Gastroesophageal sphincter (tissue), 3 donors: ENCODE data around the gene LEMD1.

Experiments used
- EP300 ChIP-seq: sonication (generic); formaldehyde crosslinking; IDR thresholded peaks from one replicate; pipeline ENCODE4 v1.6.1; 2017; ENCODE audit warnings: antibody characterized with exemption, mild to moderate bottlenecking
- POLR2A ChIP-seq, 2 donors: fragments of 450-650 bp; IDR thresholded peaks; one replicate each; pipeline ENCODE4 v1.6.1; 2017; ENCODE audit warnings: antibody characterized with exemption in 2 of 2, mild to moderate bottlenecking in 2 of 2, moderate library complexity in 1 of 2
- TF ChIP-seq, protein P1 (sequence below), 4 experiments: fragments of 200-600 bp in 2 of 4; fragments of 450-650 bp in 2 of 4; sonication (generic) in 1 of 4; IDR thresholded peaks; one replicate each; pipeline ENCODE4 v1.5.1; 2017 to 2019; ENCODE audit warnings: antibody characterized with exemption in 4 of 4, mild to moderate bottlenecking in 2 of 4, moderate library complexity in 2 of 4

GRCh38 chr1:205355075-205355453 lies 66.8 kb downstream of the LEMD1 start:
- TF ChIP-seq, protein P1, sequence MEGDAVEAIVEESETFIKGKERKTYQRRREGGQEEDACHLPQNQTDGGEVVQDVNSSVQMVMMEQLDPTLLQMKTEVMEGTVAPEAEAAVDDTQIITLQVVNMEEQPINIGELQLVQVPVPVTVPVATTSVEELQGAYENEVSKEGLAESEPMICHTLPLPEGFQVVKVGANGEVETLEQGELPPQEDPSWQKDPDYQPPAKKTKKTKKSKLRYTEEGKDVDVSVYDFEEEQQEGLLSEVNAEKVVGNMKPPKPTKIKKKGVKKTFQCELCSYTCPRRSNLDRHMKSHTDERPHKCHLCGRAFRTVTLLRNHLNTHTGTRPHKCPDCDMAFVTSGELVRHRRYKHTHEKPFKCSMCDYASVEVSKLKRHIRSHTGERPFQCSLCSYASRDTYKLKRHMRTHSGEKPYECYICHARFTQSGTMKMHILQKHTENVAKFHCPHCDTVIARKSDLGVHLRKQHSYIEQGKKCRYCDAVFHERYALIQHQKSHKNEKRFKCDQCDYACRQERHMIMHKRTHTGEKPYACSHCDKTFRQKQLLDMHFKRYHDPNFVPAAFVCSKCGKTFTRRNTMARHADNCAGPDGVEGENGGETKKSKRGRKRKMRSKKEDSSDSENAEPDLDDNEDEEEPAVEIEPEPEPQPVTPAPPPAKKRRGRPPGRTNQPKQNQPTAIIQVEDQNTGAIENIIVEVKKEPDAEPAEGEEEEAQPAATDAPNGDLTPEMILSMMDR (IDR thresholded peaks at IDR 0.05): no peak
- TF ChIP-seq EP300 (no peak), POLR2A (IDR thresholded peaks at IDR 0.05) (no peak)
